Measurements from ENCODE around the gene IP6K2. TPM values are rescaled to one million over a fixed set of nuclear protein-coding genes. Genes with fewer than 3 reads are reported as not detected.

Gene IP6K2
- total and polyA plus RNA-seq, 2 experiments from 2014 or later: 97.0 to 97.4 TPM

DNA sequence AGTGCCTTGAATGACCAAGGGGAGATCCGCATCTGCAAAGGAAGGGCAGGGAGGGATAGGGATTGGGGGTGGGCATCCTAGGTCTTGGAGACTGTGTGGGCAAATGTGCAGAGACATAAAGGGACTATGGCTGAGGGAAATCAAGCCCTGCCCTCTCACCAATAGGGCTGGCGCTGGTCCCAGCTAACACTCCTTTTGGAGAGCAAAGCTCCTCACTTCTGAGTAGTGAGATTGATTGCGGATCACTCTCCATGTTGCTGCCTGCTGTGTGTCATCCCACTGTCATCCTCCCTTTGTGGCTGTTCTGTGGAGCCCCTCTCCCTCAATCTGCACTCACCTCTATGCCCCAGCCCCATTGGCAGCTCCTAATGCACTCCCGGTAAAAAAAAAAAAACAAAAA is 52.1 kb downstream of the IP6K2 start (continued):
- TF ChIP-seq, protein P1, sequence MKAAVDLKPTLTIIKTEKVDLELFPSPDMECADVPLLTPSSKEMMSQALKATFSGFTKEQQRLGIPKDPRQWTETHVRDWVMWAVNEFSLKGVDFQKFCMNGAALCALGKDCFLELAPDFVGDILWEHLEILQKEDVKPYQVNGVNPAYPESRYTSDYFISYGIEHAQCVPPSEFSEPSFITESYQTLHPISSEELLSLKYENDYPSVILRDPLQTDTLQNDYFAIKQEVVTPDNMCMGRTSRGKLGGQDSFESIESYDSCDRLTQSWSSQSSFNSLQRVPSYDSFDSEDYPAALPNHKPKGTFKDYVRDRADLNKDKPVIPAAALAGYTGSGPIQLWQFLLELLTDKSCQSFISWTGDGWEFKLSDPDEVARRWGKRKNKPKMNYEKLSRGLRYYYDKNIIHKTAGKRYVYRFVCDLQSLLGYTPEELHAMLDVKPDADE (IDR thresholded peaks at IDR 0.05): no peak
- no peak for TF ChIP-seq ZNF331 (CRISPR knock-in tag; IDR thresholded peaks at IDR 0.05; ENCODE audit: low read depth)

DNA sequence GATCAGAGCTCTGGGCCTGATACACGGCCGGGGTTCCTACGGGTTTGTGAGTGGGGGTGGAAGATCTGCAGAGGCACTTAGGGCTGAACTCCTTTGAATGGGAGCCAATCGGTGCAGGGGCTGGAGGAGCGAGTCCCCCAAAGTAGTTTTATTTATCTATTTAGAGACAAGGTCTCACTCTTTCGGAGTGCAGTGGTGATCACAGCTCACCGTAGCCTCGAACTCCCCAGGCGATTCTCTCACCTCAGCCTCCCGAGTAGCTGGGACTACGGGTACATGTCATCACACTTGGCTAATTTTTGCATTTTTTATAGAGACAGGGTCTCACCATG is 52.7 kb downstream of the IP6K2 start:
- peak overlapping the region; percentile 73; the same call in 1 of the 2 replicates for H3K4me3 ChIP-seq
- H3K4me2 ChIP-seq: peak overlapping the region; percentile 61; the same call in 1 of the 2 replicates

DNA sequence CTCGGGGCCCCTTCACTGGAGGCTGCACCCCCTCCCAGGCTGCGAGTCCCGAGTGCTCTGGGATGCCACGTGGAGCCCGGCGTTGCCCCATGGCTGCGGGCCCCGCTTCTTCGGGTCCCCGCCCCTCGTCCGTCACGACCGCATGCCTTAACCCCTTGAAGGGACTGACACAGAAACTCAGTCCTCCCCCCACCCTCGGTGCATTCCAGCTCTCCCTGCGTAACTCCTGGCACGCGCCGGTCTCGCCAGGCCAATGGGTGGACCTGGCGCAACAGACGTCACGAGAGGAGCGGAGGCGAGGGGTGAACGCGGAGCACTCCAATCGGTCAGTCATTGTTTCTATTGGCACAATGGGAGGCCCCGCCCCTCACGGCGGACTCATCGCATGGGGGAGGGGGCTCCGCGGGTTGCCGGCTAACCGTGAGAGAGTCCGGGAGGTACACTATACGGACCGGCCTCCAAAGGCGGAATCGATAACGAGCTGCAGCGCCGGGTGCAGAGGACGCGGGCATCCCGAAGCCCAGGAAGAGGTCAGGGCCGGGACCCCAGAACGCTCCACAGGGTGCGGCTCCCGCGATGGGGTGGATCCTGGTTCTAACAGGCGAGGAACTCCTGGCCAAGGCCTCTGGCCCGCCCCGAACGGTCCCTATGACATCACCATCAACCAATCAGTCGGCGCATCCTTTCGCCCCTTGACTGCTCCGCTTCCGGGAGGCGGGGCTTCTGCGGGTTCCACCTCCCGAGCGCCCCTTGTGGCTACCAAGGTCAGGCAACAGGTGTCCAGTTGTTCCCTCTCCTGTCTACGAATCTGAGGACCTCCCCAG is 53.3 kb downstream of the IP6K2 start:
- H2AFZ ChIP-seq: no peak overlapping the region
- peak; percentile 73 for ATAC-seq
- TF ChIP-seq, protein P2, sequence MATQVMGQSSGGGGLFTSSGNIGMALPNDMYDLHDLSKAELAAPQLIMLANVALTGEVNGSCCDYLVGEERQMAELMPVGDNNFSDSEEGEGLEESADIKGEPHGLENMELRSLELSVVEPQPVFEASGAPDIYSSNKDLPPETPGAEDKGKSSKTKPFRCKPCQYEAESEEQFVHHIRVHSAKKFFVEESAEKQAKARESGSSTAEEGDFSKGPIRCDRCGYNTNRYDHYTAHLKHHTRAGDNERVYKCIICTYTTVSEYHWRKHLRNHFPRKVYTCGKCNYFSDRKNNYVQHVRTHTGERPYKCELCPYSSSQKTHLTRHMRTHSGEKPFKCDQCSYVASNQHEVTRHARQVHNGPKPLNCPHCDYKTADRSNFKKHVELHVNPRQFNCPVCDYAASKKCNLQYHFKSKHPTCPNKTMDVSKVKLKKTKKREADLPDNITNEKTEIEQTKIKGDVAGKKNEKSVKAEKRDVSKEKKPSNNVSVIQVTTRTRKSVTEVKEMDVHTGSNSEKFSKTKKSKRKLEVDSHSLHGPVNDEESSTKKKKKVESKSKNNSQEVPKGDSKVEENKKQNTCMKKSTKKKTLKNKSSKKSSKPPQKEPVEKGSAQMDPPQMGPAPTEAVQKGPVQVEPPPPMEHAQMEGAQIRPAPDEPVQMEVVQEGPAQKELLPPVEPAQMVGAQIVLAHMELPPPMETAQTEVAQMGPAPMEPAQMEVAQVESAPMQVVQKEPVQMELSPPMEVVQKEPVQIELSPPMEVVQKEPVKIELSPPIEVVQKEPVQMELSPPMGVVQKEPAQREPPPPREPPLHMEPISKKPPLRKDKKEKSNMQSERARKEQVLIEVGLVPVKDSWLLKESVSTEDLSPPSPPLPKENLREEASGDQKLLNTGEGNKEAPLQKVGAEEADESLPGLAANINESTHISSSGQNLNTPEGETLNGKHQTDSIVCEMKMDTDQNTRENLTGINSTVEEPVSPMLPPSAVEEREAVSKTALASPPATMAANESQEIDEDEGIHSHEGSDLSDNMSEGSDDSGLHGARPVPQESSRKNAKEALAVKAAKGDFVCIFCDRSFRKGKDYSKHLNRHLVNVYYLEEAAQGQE (IDR thresholded peaks at IDR 0.05; ENCODE audit: unreplicated experiment): peak; percentile 26
- TF ChIP-seq NANOG (IDR thresholded peaks at IDR 0.05; ENCODE audit: borderline replicate concordance) (no peak), CREB1 (CRISPR knock-in tag; IDR thresholded peaks at IDR 0.05; ENCODE audit: low read depth) (peak; percentile 92), POLR2AphosphoS5 (IDR thresholded peaks at IDR 0.05; ENCODE audit: low read depth) (peak; percentile 66)
- TF ChIP-seq, protein P3, sequence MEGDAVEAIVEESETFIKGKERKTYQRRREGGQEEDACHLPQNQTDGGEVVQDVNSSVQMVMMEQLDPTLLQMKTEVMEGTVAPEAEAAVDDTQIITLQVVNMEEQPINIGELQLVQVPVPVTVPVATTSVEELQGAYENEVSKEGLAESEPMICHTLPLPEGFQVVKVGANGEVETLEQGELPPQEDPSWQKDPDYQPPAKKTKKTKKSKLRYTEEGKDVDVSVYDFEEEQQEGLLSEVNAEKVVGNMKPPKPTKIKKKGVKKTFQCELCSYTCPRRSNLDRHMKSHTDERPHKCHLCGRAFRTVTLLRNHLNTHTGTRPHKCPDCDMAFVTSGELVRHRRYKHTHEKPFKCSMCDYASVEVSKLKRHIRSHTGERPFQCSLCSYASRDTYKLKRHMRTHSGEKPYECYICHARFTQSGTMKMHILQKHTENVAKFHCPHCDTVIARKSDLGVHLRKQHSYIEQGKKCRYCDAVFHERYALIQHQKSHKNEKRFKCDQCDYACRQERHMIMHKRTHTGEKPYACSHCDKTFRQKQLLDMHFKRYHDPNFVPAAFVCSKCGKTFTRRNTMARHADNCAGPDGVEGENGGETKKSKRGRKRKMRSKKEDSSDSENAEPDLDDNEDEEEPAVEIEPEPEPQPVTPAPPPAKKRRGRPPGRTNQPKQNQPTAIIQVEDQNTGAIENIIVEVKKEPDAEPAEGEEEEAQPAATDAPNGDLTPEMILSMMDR (conservative IDR thresholded peaks at IDR 0.05; ENCODE audit: low read depth in 2 of 2): peak; percentile 71 to 78
- TF ChIP-seq, protein P1 (IDR thresholded peaks at IDR 0.05): peak; percentile 10; the same call in 1 of the 2 replicates

More for the DNA sequence above, 52.7 kb downstream of the IP6K2 start:
- DNase-seq (ENCODE audit: low spot score) (no peak), ATAC-seq (no peak)
- no peak overlapping the region for H2AFZ ChIP-seq
- Mint-ChIP-seq H3K4me3 (peak overlapping the region; percentile 92), H3K36me3 (ENCODE audit: low read depth) (peaks cover 43% of the 10 kb centered on the region), H3K4me1 (peaks cover 15% of the 10 kb centered on the region), H3K27ac (peak overlapping the region; percentile 93), H3K27me3 (ENCODE audit: insufficient read depth, low read depth, poor library complexity) (peaks cover 24% of the 10 kb centered on the region), H3K9me3 (peaks cover 4% of the 10 kb centered on the region; the same call in 2 of the 3 replicates)
- H3K36me3 ChIP-seq (ENCODE audit: insufficient read depth): no peaks in the 10 kb centered on the region
- peaks cover 28% of the 10 kb centered on the region for H3F3A ChIP-seq (replicated peaks; ENCODE audit: low read depth)
- no peaks in the 10 kb centered on the region for H3K79me2 ChIP-seq (replicated peaks; ENCODE audit: insufficient read depth)
- no peaks in the 10 kb centered on the region; the same call in 1 of the 2 replicates for H3K4me1 ChIP-seq (ENCODE audit: insufficient read depth)
- no peaks in the 10 kb centered on the region for H3K9me2 ChIP-seq (ENCODE audit: insufficient read depth)
- peaks cover 9% of the 10 kb centered on the region for H4K20me1 ChIP-seq (replicated peaks; ENCODE audit: insufficient read depth)
- no peaks in the 10 kb centered on the region for H3K27me3 ChIP-seq (ENCODE audit: insufficient read depth)
- TF ChIP-seq NANOG (IDR thresholded peaks at IDR 0.05; ENCODE audit: borderline replicate concordance): no peak
- no peak for TF ChIP-seq POLR2AphosphoS5 (IDR thresholded peaks at IDR 0.05; ENCODE audit: low read depth)
- TF ChIP-seq EZH2 (IDR thresholded peaks at IDR 0.05; ENCODE audit: low read depth, unreplicated experiment): no peak
- TF ChIP-seq, protein P3 (conservative IDR thresholded peaks at IDR 0.05; ENCODE audit: low read depth in 2 of 2): peak in 1 of 2 experiments; percentile 6; a peak in 1 of 4 replicates
- peak overlapping the region; percentile 78 for H3K27ac ChIP-seq (ENCODE audit: low read depth)

More for the DNA sequence above, 53.3 kb downstream of the IP6K2 start:
- H3K79me2 ChIP-seq (replicated peaks; ENCODE audit: insufficient read depth): no peaks in the 10 kb centered on the region
- peak overlapping the region; percentile 73 for H3K4me3 ChIP-seq
- H3K27me3 ChIP-seq (ENCODE audit: insufficient read depth): no peaks in the 10 kb centered on the region
- no peaks in the 10 kb centered on the region for H3K9me2 ChIP-seq (ENCODE audit: insufficient read depth)
- Mint-ChIP-seq H3K4me3 (peak overlapping the region; percentile 92), H3K9me3 (peaks cover 4% of the 10 kb centered on the region; the same call in 2 of the 3 replicates), H3K36me3 (ENCODE audit: low read depth) (peaks cover 49% of the 10 kb centered on the region), H3K4me1 (peaks cover 15% of the 10 kb centered on the region), H3K27ac (peak overlapping the region; percentile 100), H3K27me3 (ENCODE audit: insufficient read depth, low read depth, poor library complexity) (peaks cover 24% of the 10 kb centered on the region)
- peaks cover 9% of the 10 kb centered on the region for H4K20me1 ChIP-seq (replicated peaks; ENCODE audit: insufficient read depth)
- H3K27ac ChIP-seq (ENCODE audit: low read depth): peak overlapping the region; percentile 100
- no peaks in the 10 kb centered on the region; the same call in 1 of the 2 replicates for H3K4me1 ChIP-seq (ENCODE audit: insufficient read depth)
- H3K4me2 ChIP-seq: peak overlapping the region; percentile 95
- no peaks in the 10 kb centered on the region for H3K36me3 ChIP-seq (ENCODE audit: insufficient read depth)
- peak; percentile 99 for DNase-seq (ENCODE audit: low spot score)
- peaks cover 27% of the 10 kb centered on the region for H3F3A ChIP-seq (replicated peaks; ENCODE audit: low read depth)

All from GM23338 (cell line).